MM.1S (cell line): Measurements from ENCODE around the gene CAB39.

Experiments used
- DNase-seq: peaks from one replicate; pipeline ENCODE4 v3.0.0-alpha.2; 2015
- H2AFZ ChIP-seq: fragments of 300-600 bp; sonication (generic); 2 replicates; pipeline ENCODE4 v1.6.0; 2016; ENCODE audit warnings: antibody characterized with exemption, low read length
- H3F3A ChIP-seq: fragments of 300-600 bp; sonication (generic); 2 replicates; pipeline ENCODE4 v1.6.1; 2016; ENCODE audit warnings: mild to moderate bottlenecking, antibody characterized with exemption, low read length, moderate library complexity, mixed read lengths; ENCODE audit not compliant: insufficient read depth
- H3K27ac ChIP-seq: fragments of 300-600 bp; sonication (generic); 2 replicates; pipeline ENCODE4 v1.5.1; 2016; ENCODE audit warnings: mild to moderate bottlenecking, low read length
- H3K27me3 ChIP-seq: fragments of 300-600 bp; sonication (generic); replicated peaks from 2 replicates; pipeline ENCODE4 v1.6.0; 2016; ENCODE audit warnings: low read length; ENCODE audit not compliant: insufficient read depth
- H3K36me3 ChIP-seq: fragments of 300-600 bp; sonication (generic); replicated peaks from 2 replicates; pipeline ENCODE4 v1.6.1; 2016; ENCODE audit warnings: mild to moderate bottlenecking, low read length, mixed read lengths; ENCODE audit not compliant: insufficient read depth
- H3K4me1 ChIP-seq: fragments of 300-600 bp; sonication (generic); 2 replicates; pipeline ENCODE4 v1.6.1; 2016; ENCODE audit warnings: low read length, mixed read lengths
- H3K4me2 ChIP-seq: fragments of 300-600 bp; sonication (generic); 2 replicates; pipeline ENCODE4 v1.6.0; 2016; ENCODE audit warnings: low read depth, low read length
- H3K4me3 ChIP-seq: fragments of 300-600 bp; sonication (generic); 2 replicates; pipeline ENCODE4 v1.5.1; 2016; ENCODE audit warnings: low read length, mixed read lengths
- H3K79me2 ChIP-seq: fragments of 300-600 bp; sonication (generic); 2 replicates; pipeline ENCODE4 v1.6.1; 2016; ENCODE audit warnings: mixed run types, low read length, mixed read lengths
- H3K9ac ChIP-seq: fragments of 300-600 bp; sonication (generic); 2 replicates; pipeline ENCODE4 v1.6.1; 2016; ENCODE audit warnings: low read length, mixed read lengths
- H3K9me2 ChIP-seq: fragments of 300-600 bp; sonication (generic); replicated peaks from 2 replicates; pipeline ENCODE4 v1.6.1; 2016; ENCODE audit warnings: mild to moderate bottlenecking, low read length, mixed read lengths; ENCODE audit not compliant: insufficient read depth
- H3K9me3 ChIP-seq: fragments of 300-600 bp; sonication (generic); replicated peaks from 2 replicates; pipeline ENCODE4 v1.6.1; 2016; ENCODE audit warnings: mild to moderate bottlenecking, low read length, mixed read lengths; ENCODE audit not compliant: insufficient read depth
- H4K20me1 ChIP-seq: fragments of 300-600 bp; sonication (generic); 2 replicates; pipeline ENCODE4 v1.6.1; 2016; ENCODE audit warnings: mild to moderate bottlenecking, low read length, moderate library complexity, mixed read lengths; ENCODE audit not compliant: insufficient read depth
- EZH2 ChIP-seq: fragments of 300-600 bp; sonication (generic); optimal IDR thresholded peaks from 2 replicates; pipeline ENCODE3; 2017; ENCODE audit warnings: low read depth, mild to moderate bottlenecking, antibody characterized with exemption, low read length, mixed read lengths
- EZH2phosphoT487 ChIP-seq: fragments of 300-600 bp; sonication (generic); IDR thresholded peaks from 2 replicates; pipeline ENCODE4 v1.6.1; 2018; ENCODE audit warnings: antibody characterized with exemption, low read length
- TF ChIP-seq, protein P1 (sequence below): fragments of 300-600 bp; sonication (generic); IDR thresholded peaks from 2 replicates; pipeline ENCODE4 v1.5.1; 2016; ENCODE audit warnings: antibody characterized with exemption, low read length, mixed read lengths

The CAB39 gene

DNA sequence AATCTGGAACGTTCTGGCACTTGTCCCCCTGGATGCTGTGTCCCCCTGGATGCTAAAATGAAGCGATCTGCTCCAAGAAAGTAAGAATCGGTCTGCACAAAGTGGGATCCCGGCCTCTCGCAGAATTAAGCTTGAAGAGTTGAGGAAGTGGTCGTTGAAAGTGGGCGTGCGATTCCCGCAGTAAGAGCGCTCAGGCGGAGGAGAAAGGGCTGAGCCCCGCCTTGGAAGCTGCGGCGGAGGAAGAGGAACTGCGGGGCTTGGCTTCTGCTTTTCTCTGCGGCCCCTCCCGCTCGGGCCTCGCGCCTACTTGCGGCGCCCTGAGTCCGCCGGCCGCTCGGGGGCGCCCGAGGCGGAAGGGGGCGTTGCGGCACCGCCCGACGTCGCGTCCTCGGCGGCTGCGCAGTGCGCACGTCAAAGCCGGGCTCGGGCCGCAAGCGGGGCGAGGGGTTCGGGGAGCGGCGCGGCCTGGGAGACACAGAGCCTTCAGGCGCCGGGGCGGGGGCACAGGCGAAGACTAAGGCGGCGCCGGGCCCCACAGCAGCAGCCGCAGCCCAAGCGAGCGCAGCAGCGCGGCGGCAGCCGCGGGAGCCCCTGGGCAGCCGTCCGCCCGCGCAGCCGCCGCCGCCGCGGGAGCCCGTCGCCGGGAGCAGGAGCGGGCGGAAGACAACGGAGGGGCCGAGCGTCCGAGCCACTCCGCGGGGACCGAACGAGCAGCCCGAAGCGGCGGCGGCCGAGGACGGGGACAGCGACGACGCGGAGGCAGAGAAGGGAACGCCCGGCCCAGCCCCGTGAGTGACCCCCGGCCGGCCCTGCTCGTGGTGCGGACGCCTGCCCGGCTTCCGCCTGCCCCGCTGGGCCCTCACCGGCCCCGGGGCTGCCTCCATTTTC, at the start of gene CAB39:
CAB39 (plus strand) TSS at position 400 of the 888 bp plus-strand sequence. CDS start 47,160 bp downstream, outside the sequence.
- Histone ChIP-seq H3K4me2 (peak within 1 kb of the TSS; percentile 82), H4K20me1 (peaks cover 18% of the 10 kb centered on the region), H3K4me1 (peaks cover 11% of the 10 kb centered on the region), H3K9ac (peak within 1 kb of the TSS; percentile 79), H3K4me3 (peak within 1 kb of the TSS; percentile 94), H3K36me3 (no peaks in the 10 kb centered on the region), H3F3A (peaks cover 9% of the 10 kb centered on the region), H3K27me3 (no peaks in the 10 kb centered on the region), H3K27ac (peak within 1 kb of the TSS; percentile 52; the same call in 1 of the 2 replicates), H3K9me2 (no peaks in the 10 kb centered on the region), H2AFZ (peak within 1 kb of the TSS; percentile 90), H3K79me2 (peaks cover 48% of the 10 kb centered on the region), H3K9me3 (no peaks in the 10 kb centered on the region)
- peak; percentile 91 for DNase-seq
- TF ChIP-seq, protein P1, sequence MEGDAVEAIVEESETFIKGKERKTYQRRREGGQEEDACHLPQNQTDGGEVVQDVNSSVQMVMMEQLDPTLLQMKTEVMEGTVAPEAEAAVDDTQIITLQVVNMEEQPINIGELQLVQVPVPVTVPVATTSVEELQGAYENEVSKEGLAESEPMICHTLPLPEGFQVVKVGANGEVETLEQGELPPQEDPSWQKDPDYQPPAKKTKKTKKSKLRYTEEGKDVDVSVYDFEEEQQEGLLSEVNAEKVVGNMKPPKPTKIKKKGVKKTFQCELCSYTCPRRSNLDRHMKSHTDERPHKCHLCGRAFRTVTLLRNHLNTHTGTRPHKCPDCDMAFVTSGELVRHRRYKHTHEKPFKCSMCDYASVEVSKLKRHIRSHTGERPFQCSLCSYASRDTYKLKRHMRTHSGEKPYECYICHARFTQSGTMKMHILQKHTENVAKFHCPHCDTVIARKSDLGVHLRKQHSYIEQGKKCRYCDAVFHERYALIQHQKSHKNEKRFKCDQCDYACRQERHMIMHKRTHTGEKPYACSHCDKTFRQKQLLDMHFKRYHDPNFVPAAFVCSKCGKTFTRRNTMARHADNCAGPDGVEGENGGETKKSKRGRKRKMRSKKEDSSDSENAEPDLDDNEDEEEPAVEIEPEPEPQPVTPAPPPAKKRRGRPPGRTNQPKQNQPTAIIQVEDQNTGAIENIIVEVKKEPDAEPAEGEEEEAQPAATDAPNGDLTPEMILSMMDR: peak; percentile 61
- TF ChIP-seq EZH2 (no peak), EZH2phosphoT487 (no peak)

DNA sequence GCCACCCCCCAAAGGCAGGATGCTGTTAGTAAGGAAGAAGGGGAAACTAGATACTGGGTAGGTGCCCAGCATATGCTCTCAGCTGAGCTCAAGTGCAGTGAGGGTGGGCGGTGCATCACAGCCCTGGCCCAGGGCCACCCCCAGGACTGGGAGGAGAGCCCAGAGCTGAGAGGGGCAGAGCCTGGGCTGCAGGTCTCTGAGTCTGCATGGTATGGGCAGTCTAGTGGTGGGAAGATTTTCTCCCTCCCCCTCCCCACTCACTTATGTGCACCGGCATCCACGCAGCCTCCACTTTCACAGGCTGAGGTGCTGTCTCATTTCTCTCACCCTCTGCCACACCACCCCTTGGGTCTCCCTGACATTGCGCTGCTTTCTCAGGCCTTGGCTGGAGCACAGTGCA, 48.5 kb upstream of the CAB39 start:
- Histone ChIP-seq H2AFZ (no peak overlapping the region), H3K27me3 (no peaks in the 10 kb centered on the region), H3F3A (peaks cover 27% of the 10 kb centered on the region), H4K20me1 (no peaks in the 10 kb centered on the region), H3K4me3 (no peak overlapping the region), H3K27ac (no peak overlapping the region), H3K4me2 (no peak overlapping the region), H3K36me3 (no peaks in the 10 kb centered on the region), H3K9me3 (no peaks in the 10 kb centered on the region), H3K9me2 (no peaks in the 10 kb centered on the region), H3K4me1 (peaks cover 59% of the 10 kb centered on the region), H3K79me2 (no peaks in the 10 kb centered on the region), H3K9ac (no peak overlapping the region)
- no peak for TF ChIP-seq EZH2phosphoT487
- no peak for TF ChIP-seq EZH2
- TF ChIP-seq, protein P1: no peak
- DNase-seq: no peak

DNA sequence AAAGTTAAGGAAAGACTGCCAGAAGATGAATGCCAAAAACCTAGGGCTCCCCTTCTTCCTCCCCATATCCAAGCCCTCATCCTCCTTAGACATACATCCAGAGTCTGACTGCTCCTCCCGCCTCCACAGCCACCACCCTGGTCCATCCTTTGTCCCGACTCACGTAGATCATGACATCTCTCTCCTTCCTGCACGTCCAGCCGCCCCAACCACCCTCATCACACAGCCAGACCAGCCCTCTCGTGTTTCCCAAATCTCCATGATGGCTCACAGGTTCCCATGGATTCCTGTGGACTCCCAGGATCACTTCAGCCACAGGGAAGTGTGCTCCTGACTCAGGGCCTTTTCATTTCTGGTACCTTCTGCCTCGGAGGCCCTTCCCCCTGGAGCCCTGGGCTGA, 47.8 kb upstream of the CAB39 start:
- TF ChIP-seq EZH2phosphoT487: no peak
- TF ChIP-seq, protein P1: no peak
- no peak for TF ChIP-seq EZH2
- peaks cover 62% of the 10 kb centered on the region for H3K4me1 ChIP-seq
- no peak overlapping the region for H2AFZ ChIP-seq
- H3K79me2 ChIP-seq: no peaks in the 10 kb centered on the region
- H3K9ac ChIP-seq: no peak overlapping the region
- H3K9me2 ChIP-seq: no peaks in the 10 kb centered on the region
- no peak overlapping the region for H3K4me2 ChIP-seq
- H3K36me3 ChIP-seq: no peaks in the 10 kb centered on the region
- H3K9me3 ChIP-seq: no peaks in the 10 kb centered on the region
- no peak overlapping the region for H3K27ac ChIP-seq
- peaks cover 31% of the 10 kb centered on the region for H3F3A ChIP-seq
- H3K27me3 ChIP-seq: no peaks in the 10 kb centered on the region
- no peak for DNase-seq
- H3K4me3 ChIP-seq: no peak overlapping the region
- no peaks in the 10 kb centered on the region for H4K20me1 ChIP-seq
